Activated B cell treated with CpG ODN at 0.5 μM for 24 hours (primary cell): ENCODE measurements around the gene ZNF804B. TPM values are rescaled to one million over a fixed set of nuclear protein-coding genes. Genes with fewer than 3 reads are reported as not detected.

Source experiments
- ATAC-seq: fragments of 200-7000 bp; cut with Tn5 transposase; one replicate; pipeline ENCODE4 v1.10.0; 2021; ENCODE audit warnings: low read depth, mild to moderate bottlenecking, moderate library complexity
- CTCF ChIA-PET: fragments of 350-600 bp; sonication (Branson Sonifier 250); formaldehyde crosslinking; loops from one replicate; lab custom pipeline; 2021; ENCODE audit warnings: antibody characterized with exemption; lab: Charles Lee
- POLR2A ChIA-PET: fragments of 350-600 bp; sonication (Branson Sonifier 250); formaldehyde crosslinking; loops from one replicate; lab custom pipeline; 2021; ENCODE audit warnings: antibody characterized with exemption; lab: Charles Lee
- DNase-seq: peaks from one replicate; pipeline ENCODE4 v3.0.0; 2022
- H3K27ac Mint-ChIP-seq: one replicate; pipeline ENCODE4 v1.8.0; 2020; ENCODE audit warnings: mixed read lengths
- H3K27me3 Mint-ChIP-seq: one replicate; pipeline ENCODE4 v1.8.0; 2021; ENCODE audit warnings: mixed read lengths
- H3K36me3 Mint-ChIP-seq: one replicate; pipeline ENCODE4 v1.8.0; 2021; ENCODE audit warnings: low read depth, mixed read lengths
- H3K4me1 Mint-ChIP-seq: one replicate; pipeline ENCODE4 v1.8.0; 2021; ENCODE audit warnings: mixed read lengths
- H3K4me3 Mint-ChIP-seq: one replicate; pipeline ENCODE4 v1.8.0; 2020; ENCODE audit warnings: mild to moderate bottlenecking, mixed read lengths
- H3K9me3 Mint-ChIP-seq: one replicate; pipeline ENCODE4 v1.8.0; 2020; ENCODE audit warnings: mixed read lengths
- CTCF ChIP-seq: fragments of 200-600 bp; IDR thresholded peaks from one replicate; pipeline ENCODE4 v1.8.0; 2022; ENCODE audit warnings: antibody characterized with exemption, mild to moderate bottlenecking
- intact Hi-C: fragments of 100-400 bp; cut with micrococcal nuclease; formaldehyde crosslinking; loops from one replicate; pipeline ENCODE4 v1.15.1; 2024
- total RNA-seq: library from RNA; stranded (reverse); gene quantifications from 2 replicates; pipeline ENCODE4 v1.2.3, GENCODE V29; 2022

ZNF804B gene
- total RNA-seq, 1 donor from 2014 or later, result not detected

GRCh38 chr7:88792361-88792760 lies 32.9 kb downstream of the ZNF804B start:
- POLR2A ChIA-PET, result no interaction called here
- H3K36me3 Mint-ChIP-seq, result no peaks in the 10 kb centered on the region
- CTCF ChIA-PET, result no interaction called here
- no peak overlapping the region for H3K27ac Mint-ChIP-seq
- no peaks in the 10 kb centered on the region for H3K9me3 Mint-ChIP-seq
- H3K27me3 Mint-ChIP-seq, result no peaks in the 10 kb centered on the region
- intact Hi-C loops, result no loop called here
- ATAC-seq (no peak), DNase-seq (no peak)
- no peaks in the 10 kb centered on the region for H3K4me1 Mint-ChIP-seq
- H3K4me3 Mint-ChIP-seq, result no peak overlapping the region
- no peak for TF ChIP-seq CTCF

- DNase-seq, result no peak
- intact Hi-C loops, result no loop called here
- ChIA-PET POLR2A (no interaction called here), CTCF (no interaction called here)
- H3K4me3 Mint-ChIP-seq, result no peak within 1 kb of the TSS
- H3K27me3 Mint-ChIP-seq, result no peaks in the 10 kb centered on the region
- H3K4me1 Mint-ChIP-seq, result no peaks in the 10 kb centered on the region
- TF ChIP-seq CTCF, result no peak
- H3K27ac Mint-ChIP-seq, result no peak within 1 kb of the TSS
- H3K36me3 Mint-ChIP-seq, result no peaks in the 10 kb centered on the region
- ATAC-seq, result no peak
- no peaks in the 10 kb centered on the region for H3K9me3 Mint-ChIP-seq
Observed at GRCh38 chr7:88795553-88795952, 36.1 kb downstream of the ZNF804B start, which contains the start of gene TEX47. Gene TEX47, minus strand, starts transcription at chr7:88795737. Its CDS starts 795 bp downstream, at chr7:88794942.

- no peaks in the 10 kb centered on the region for H3K9me3 Mint-ChIP-seq
- H3K4me1 Mint-ChIP-seq, result no peaks in the 10 kb centered on the region
- no peak for DNase-seq
- no peak for ATAC-seq
- H3K36me3 Mint-ChIP-seq, result no peaks in the 10 kb centered on the region
- no peak for TF ChIP-seq CTCF
- CTCF ChIA-PET, result no interaction called here
- H3K27me3 Mint-ChIP-seq, result no peaks in the 10 kb centered on the region
- intact Hi-C loops, result no loop called here
- no peak overlapping the region for H3K4me3 Mint-ChIP-seq
- POLR2A ChIA-PET, result no interaction called here
- no peak overlapping the region for H3K27ac Mint-ChIP-seq
Observed at GRCh38 chr7:88801046-88801445, 41.5 kb downstream of the ZNF804B start.

GRCh38 chr7:88806280-88807037 lies 47.0 kb downstream of the ZNF804B start:
- no peaks in the 10 kb centered on the region for H3K36me3 Mint-ChIP-seq
- H3K9me3 Mint-ChIP-seq, result peaks cover 1% of the 10 kb centered on the region
- H3K4me1 Mint-ChIP-seq, result no peaks in the 10 kb centered on the region
- intact Hi-C loops, result no loop called here
- H3K27ac Mint-ChIP-seq, result no peak overlapping the region
- DNase-seq (no peak), ATAC-seq (no peak)
- TF ChIP-seq CTCF, result no peak
- ChIA-PET POLR2A (no interaction called here), CTCF (no interaction called here)
- no peak overlapping the region for H3K4me3 Mint-ChIP-seq
- H3K27me3 Mint-ChIP-seq, result no peaks in the 10 kb centered on the region

- no peak for TF ChIP-seq CTCF
- POLR2A ChIA-PET, result no interaction called here
- intact Hi-C loops, result no loop called here
Observed at GRCh38 chr7:88818552-88818951, 59.1 kb downstream of the ZNF804B start.

More at GRCh38 chr7:88818552-88818951, 59.1 kb downstream of the ZNF804B start:
- Mint-ChIP-seq H3K9me3 (no peaks in the 10 kb centered on the region), H3K36me3 (no peaks in the 10 kb centered on the region), H3K27me3 (no peaks in the 10 kb centered on the region), H3K4me1 (no peaks in the 10 kb centered on the region), H3K4me3 (no peak overlapping the region), H3K27ac (no peak overlapping the region)
- ATAC-seq, result no peak
- CTCF ChIA-PET, result no interaction called here
- DNase-seq, result no peak
